Endothelial cell of umbilical vein (primary cell): ENCODE results near the gene CEP120. TPM values are rescaled to one million over a fixed set of nuclear protein-coding genes. Genes with fewer than 3 reads are reported as not detected.

Source experiments
- BruUV-seq: library from RNA; stranded (reverse); fragments of 400-500 nt; replicated peaks from 2 replicates; lab custom pipeline; 2021; lab: Mats Ljungman, UMichigan
- CTCF ChIA-PET: fragments of 300-600, 350-600 bp; sonication (Branson Sonifier 250); formaldehyde crosslinking; loops from one replicate; lab custom pipeline; 2021; ENCODE audit warnings: antibody characterized with exemption, inconsistent platforms; lab: Charles Lee
- POLR2A ChIA-PET: fragments of 300-600, 350-600 bp; sonication (Branson Sonifier 250); formaldehyde crosslinking; loops from one replicate; lab custom pipeline; 2021; ENCODE audit warnings: antibody characterized with exemption, inconsistent platforms; lab: Charles Lee
- DNase-seq: peaks from one replicate; pipeline ENCODE4 v3.0.0-alpha.2; 2011; ENCODE audit warnings: low read depth, low spot score
- FAIRE-seq: peaks from 2 replicates; lab custom pipeline; 2011; peaks lifted over from hg19 to GRCh38; lab: Jason Lieb, UNC
- H2AFZ ChIP-seq: 2 replicates; pipeline ENCODE4 v1.6.0; 2012; ENCODE audit warnings: low read depth, low read length, control low read depth, inconsistent platforms
- H3K27ac ChIP-seq: 2 replicates; pipeline ENCODE4 v1.5.1; 2011; ENCODE audit warnings: low read depth, mild to moderate bottlenecking, control low read depth, low read length, moderate library complexity; ENCODE audit not compliant: insufficient read depth
- H3K27me3 ChIP-seq, 2 experiments: 2 replicates each; pipeline versions ENCODE4 v1.6.0 to v1.6.1; 2011; ENCODE audit warnings: low read length in 2 of 2, mixed read lengths in 1 of 2; ENCODE audit not compliant: control insufficient read depth in 2 of 2, insufficient read depth in 2 of 2
- H3K36me3 ChIP-seq, 2 experiments: 2 replicates in 1 of 2; 3 replicates in 1 of 2; pipeline ENCODE4 v1.5.1; 2011; ENCODE audit warnings: low read length in 2 of 2, mild to moderate bottlenecking in 1 of 2, moderate library complexity in 1 of 2; ENCODE audit not compliant: control insufficient read depth in 2 of 2, insufficient read depth in 2 of 2; ENCODE audit errors: extremely low read depth in 1 of 2
- H3K4me1 ChIP-seq: 3 replicates; pipeline ENCODE4 v1.5.1; 2011; ENCODE audit warnings: mild to moderate bottlenecking, low read length; ENCODE audit not compliant: control insufficient read depth, insufficient read depth; ENCODE audit errors: extremely low read depth
- H3K4me2 ChIP-seq: 2 replicates; pipeline ENCODE4 v1.6.1; 2011; ENCODE audit warnings: low read length, control low read depth, mixed read lengths; ENCODE audit not compliant: insufficient read depth
- H3K4me3 ChIP-seq, 3 experiments: fragments of 200-600 bp in 1 of 3; sonication (generic), shearing (Covaris generic) in 1 of 3; replicated peaks in 1 of 3; 2 replicates each; pipeline ENCODE4 v1.5.1; 2011 to 2016; ENCODE audit warnings: control low read depth in 3 of 3, low read length in 3 of 3, mild to moderate bottlenecking in 2 of 3, inconsistent platforms in 1 of 3, low read depth in 1 of 3, moderate library complexity in 1 of 3; ENCODE audit not compliant: insufficient read depth in 1 of 3
- H3K79me2 ChIP-seq: 2 replicates; pipeline ENCODE4 v1.6.0; 2012; ENCODE audit warnings: low read length, inconsistent platforms; ENCODE audit not compliant: control insufficient read depth, insufficient read depth
- H3K9ac ChIP-seq: replicated peaks from 2 replicates; pipeline ENCODE3; 2011; ENCODE audit warnings: low read length, control low read depth; ENCODE audit not compliant: insufficient read depth; ENCODE audit errors: extremely low read depth
- H3K9me1 ChIP-seq: replicated peaks from 3 replicates; pipeline ENCODE4 v1.6.0; 2011; ENCODE audit warnings: mild to moderate bottlenecking, low read length; ENCODE audit not compliant: control insufficient read depth, insufficient read depth; ENCODE audit errors: extremely low read depth
- H3K9me3 ChIP-seq: replicated peaks from 2 replicates; pipeline ENCODE4 v1.5.1; 2012; ENCODE audit warnings: low read length, inconsistent platforms; ENCODE audit not compliant: control insufficient read depth, insufficient read depth
- H4K20me1 ChIP-seq: replicated peaks from 2 replicates; pipeline ENCODE3; 2011; ENCODE audit warnings: mild to moderate bottlenecking, low read length; ENCODE audit not compliant: control insufficient read depth, insufficient read depth; ENCODE audit errors: extremely low read depth
- CTCF ChIP-seq, 2 donors: IDR thresholded peaks; 1 replicate in 1 of 2; 2 replicates in 1 of 2; pipeline ENCODE4 v1.5.1; 2011; ENCODE audit warnings: low read length in 2 of 2, mild to moderate bottlenecking in 2 of 2, moderate library complexity in 2 of 2, control low read depth in 1 of 2, inconsistent platforms in 1 of 2, low read depth in 1 of 2; ENCODE audit not compliant: insufficient read depth in 1 of 2; ENCODE audit errors: extremely low read depth in 1 of 2
- EZH2 ChIP-seq: IDR thresholded peaks from 2 replicates; pipeline ENCODE4 v1.6.1; 2012; ENCODE audit warnings: borderline replicate concordance, low read depth, mild to moderate bottlenecking, moderate library complexity, low read length, inconsistent platforms; ENCODE audit not compliant: severe bottlenecking
- FOS ChIP-seq: IDR thresholded peaks from 2 replicates; pipeline ENCODE4 v1.6.1; 2011; ENCODE audit warnings: mild to moderate bottlenecking, low read length, moderate library complexity, borderline replicate concordance; ENCODE audit not compliant: insufficient read depth
- GATA2 ChIP-seq: IDR thresholded peaks from 2 replicates; pipeline ENCODE4 v1.7.0; 2011; ENCODE audit warnings: low read depth, mild to moderate bottlenecking, moderate library complexity, mixed read lengths, low read length; ENCODE audit not compliant: insufficient read length, insufficient read depth
- JUN ChIP-seq: IDR thresholded peaks from 2 replicates; pipeline ENCODE4 v1.6.1; 2011; ENCODE audit warnings: borderline replicate concordance, low read depth; ENCODE audit not compliant: insufficient read length, insufficient read depth
- MAX ChIP-seq: IDR thresholded peaks from 2 replicates; pipeline ENCODE4 v1.6.1; 2011; ENCODE audit not compliant: insufficient read depth, insufficient read length
- MYC ChIP-seq: IDR thresholded peaks from one replicate; pipeline ENCODE4 v1.6.1; 2011; ENCODE audit warnings: mild to moderate bottlenecking, low read depth, low read length
- POLR2A ChIP-seq: IDR thresholded peaks from 2 replicates; pipeline ENCODE4 v1.6.1; 2012; ENCODE audit warnings: low read depth, mild to moderate bottlenecking, control low read depth, low read length
- POLR2AphosphoS5 ChIP-seq: IDR thresholded peaks from 2 replicates; pipeline ENCODE4 v1.6.1; 2012; ENCODE audit warnings: low read depth, mild to moderate bottlenecking, control low read depth, low read length, moderate library complexity; ENCODE audit not compliant: insufficient read depth
- dilution Hi-C: fragments of 300-500 bp; cut with MboI; formaldehyde crosslinking; loops from one replicate; pipeline ENCODE4 v1.15.0; 2019; ENCODE audit warnings: low sequenced_read_pairs; ENCODE audit not compliant: extremely low pct_ligation_motif_present
- intact Hi-C: fragments of 100-400 bp; cut with micrococcal nuclease; formaldehyde crosslinking; loops from one replicate; pipeline ENCODE4 v1.10.0; 2022
- polyA plus RNA-seq, 4 experiments: library from polyadenylated mRNA; depleted of rRNA in 3 of 4; stranded (reverse) in 3 of 4; unstranded in 1 of 4; fragments of >200 nt; gene quantifications; 2 replicates each; pipeline versions ENCODE4 v1.2.1 to v1.2.3, GENCODE V29; 2011 to 2012; ENCODE audit warnings: missing spikeins in 1 of 4
- total RNA-seq: library from RNA; stranded (reverse); gene quantifications from 2 replicates; pipeline ENCODE4 v1.2.3, GENCODE V29; 2021

CEP120 gene
- total and polyA plus RNA-seq, 2 donors (not counting 3 experiments of a cell fraction or from before 2014, with no cell fraction given) = 6.6 to 18.8 TPM

GRCh38 chr5:123365156-123365555 is 58.0 kb downstream of the CEP120 start:
- no peaks in the 10 kb centered on the region for H4K20me1 ChIP-seq
- TF ChIP-seq EZH2 = no peak
- TF ChIP-seq CTCF (IDR thresholded peaks at IDR 0.05; ENCODE audit: extremely low read depth in 1 of 2, insufficient read depth in 1 of 2, low read depth in 1 of 2, low read length in 2 of 2) = no peak
- no peak for TF ChIP-seq POLR2A
- no peak for TF ChIP-seq FOS
- no peak for TF ChIP-seq JUN
- no peak for TF ChIP-seq MYC
- TF ChIP-seq GATA2 = no peak
- no peak for TF ChIP-seq MAX
- no peak for TF ChIP-seq POLR2AphosphoS5
- ChIA-PET POLR2A (no interaction called here), CTCF (no interaction called here)
- H3K27ac ChIP-seq = no peak overlapping the region
- H3K9me1 ChIP-seq = no peaks in the 10 kb centered on the region
- BruUV-seq = no TSS peak
- H2AFZ ChIP-seq = no peak overlapping the region
- H3K4me2 ChIP-seq = no peak overlapping the region
- no peaks in the 10 kb centered on the region for H3K9me3 ChIP-seq
- H3K36me3 ChIP-seq = no peaks in the 10 kb centered on the region
- H3K4me3 ChIP-seq = no peak overlapping the region
- no peaks in the 10 kb centered on the region for H3K79me2 ChIP-seq
- intact Hi-C loops (loop anchor here (5.0 kb wide), 3 partner anchors 247 to 863 kb away; no protein-coding TSS in a partner anchor), dilution Hi-C loops (no loop called here)
- DNase-seq = no peak
- FAIRE-seq = no peak
- no peaks in the 10 kb centered on the region for H3K4me1 ChIP-seq
- no peak overlapping the region for H3K9ac ChIP-seq
- no peaks in the 10 kb centered on the region for H3K27me3 ChIP-seq
